ENCODE data around the gene EPS15.

DNA sequence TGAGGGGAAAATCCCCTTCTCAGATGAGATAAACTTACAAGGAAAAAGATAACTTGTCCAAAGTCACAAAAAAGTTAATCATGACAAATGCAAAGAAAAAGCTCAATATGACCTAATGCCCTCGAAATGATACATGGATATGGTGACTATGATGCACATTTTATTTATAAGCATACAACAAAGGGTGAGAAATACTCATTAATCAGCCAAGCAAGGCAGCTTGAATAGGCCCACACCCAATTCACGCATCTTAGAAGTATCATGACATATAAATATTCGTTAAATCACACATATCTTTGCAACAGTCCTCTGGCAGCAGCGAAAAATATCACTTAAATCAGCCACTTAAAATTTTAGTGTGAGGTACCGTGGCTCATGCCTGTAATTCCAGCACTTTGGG lies 21.7 kb downstream of the EPS15 start:
- TF ChIP-seq TAF1 (IDR thresholded peaks at IDR 0.05; ENCODE audit: low read depth, low read length) (no peak), POU2F2 (IDR thresholded peaks at IDR 0.05; ENCODE audit: low read depth, low read length) (no peak), POLR2AphosphoS5 (IDR thresholded peaks at IDR 0.05; ENCODE audit: low read depth, low read length) (no peak), POLR2A (IDR thresholded peaks at IDR 0.05; ENCODE audit: low read depth, low read length) (no peak), PAX5 (IDR thresholded peaks at IDR 0.05; ENCODE audit: insufficient read depth, low read length, severe bottlenecking) (no peak), SPI1 (IDR thresholded peaks at IDR 0.05; ENCODE audit: low read depth, low read length) (no peak)

Measured in GM12891 (cell line).